Measurements from ENCODE around the gene CRADD. TPM values are rescaled to one million over a fixed set of nuclear protein-coding genes. Genes with fewer than 3 reads are reported as not detected.

Gene CRADD
- total RNA-seq, 1 donor from 2014 or later: 9.8 TPM

DNA sequence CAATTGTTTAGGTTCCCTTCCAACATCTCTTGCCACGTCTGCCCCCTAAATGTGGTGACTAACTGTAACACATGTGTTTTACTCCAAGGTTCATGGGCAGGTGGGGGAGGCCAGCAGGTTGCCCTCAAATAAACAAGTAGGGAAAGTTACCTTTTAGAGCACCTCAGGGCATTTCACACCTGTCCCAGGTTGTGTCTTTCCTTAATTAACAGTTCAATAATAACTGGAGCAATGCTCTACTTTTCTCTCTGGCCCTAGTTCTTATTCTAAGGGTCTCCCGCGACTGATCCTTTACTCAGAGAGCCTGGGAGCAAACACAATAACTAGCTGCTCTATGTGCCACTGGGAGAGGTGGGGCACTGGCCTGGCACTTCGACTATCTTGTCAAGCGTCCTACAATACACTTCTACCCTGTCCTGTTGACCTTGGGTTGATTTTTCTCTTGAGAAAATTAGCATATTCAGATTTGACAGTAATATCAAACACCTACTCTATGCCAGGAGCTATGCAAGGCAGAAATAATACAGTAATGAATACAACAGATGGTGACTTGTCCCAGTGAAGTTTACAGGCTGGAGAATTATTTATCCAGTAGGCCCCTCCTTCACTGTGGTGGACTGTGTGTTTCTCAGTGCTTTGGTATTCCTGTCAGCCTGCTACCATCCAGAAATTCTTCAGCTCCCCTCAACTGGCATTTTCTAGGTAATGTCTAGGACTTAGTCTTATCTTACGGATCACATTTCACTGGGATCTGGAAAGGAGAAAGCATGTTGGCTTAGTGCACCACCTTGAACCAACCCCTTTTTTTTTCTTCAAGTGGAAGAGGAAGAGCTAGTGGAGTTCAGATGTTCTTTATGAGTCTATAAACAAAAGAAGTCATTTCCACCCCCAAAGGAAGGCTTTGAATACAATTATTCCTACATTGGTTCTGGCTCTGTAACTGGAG lies 202.6 kb downstream of the CRADD start:
- Mint-ChIP-seq H3K4me1 (peaks cover 5% of the 10 kb centered on the region), H3K9me3 (peaks cover 6% of the 10 kb centered on the region), H3K36me3 (ENCODE audit: low read depth) (peaks cover 6% of the 10 kb centered on the region), H3K27me3 (ENCODE audit: low read depth) (no peaks in the 10 kb centered on the region), H3K4me3 (no peak overlapping the region), H3K27ac (ENCODE audit: unreplicated experiment) (no peak overlapping the region)
- no peak for TF ChIP-seq CTCF (conservative IDR thresholded peaks at IDR 0.05)
- DNase-seq (ENCODE audit: low read depth, low spot score): no peak

- no peak for DNase-seq (ENCODE audit: low read depth, low spot score)
- no peak overlapping the region for H3K27ac Mint-ChIP-seq (ENCODE audit: unreplicated experiment)
- no peak overlapping the region for H3K4me3 Mint-ChIP-seq
Measured at GRCh38 chr12:93880853-93881522, 203.8 kb downstream of the CRADD start.

DNA sequence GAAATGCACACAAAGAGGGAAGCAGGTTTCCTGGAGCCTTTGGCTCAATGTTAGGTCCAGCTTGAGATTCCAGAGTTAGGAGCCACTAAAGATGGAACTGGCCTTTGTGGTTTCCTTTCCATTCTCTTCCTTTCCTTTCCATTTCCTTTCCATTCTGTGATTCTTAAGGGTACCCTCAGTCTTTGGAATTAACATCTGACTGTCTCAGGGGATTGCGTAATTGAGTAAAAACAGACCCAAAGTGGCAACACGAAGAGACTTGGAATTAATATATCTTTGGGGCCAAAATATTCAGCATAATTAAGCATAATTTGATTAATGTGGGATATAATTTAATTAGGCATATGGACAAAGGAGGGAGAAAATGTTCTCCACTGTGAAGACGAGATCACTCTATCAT lies 205.6 kb downstream of the CRADD start:
- Mint-ChIP-seq H3K9me3 (peaks cover 2% of the 10 kb centered on the region), H3K27ac (ENCODE audit: unreplicated experiment) (no peak overlapping the region), H3K36me3 (ENCODE audit: low read depth) (no peaks in the 10 kb centered on the region), H3K4me3 (no peak overlapping the region), H3K4me1 (peaks cover 5% of the 10 kb centered on the region), H3K27me3 (ENCODE audit: low read depth) (no peaks in the 10 kb centered on the region)
- TF ChIP-seq CTCF (conservative IDR thresholded peaks at IDR 0.05): no peak
- no peak for DNase-seq (ENCODE audit: low read depth, low spot score)

More at GRCh38 chr12:93880853-93881522, 203.8 kb downstream of the CRADD start:
- Mint-ChIP-seq H3K9me3 (no peaks in the 10 kb centered on the region), H3K36me3 (ENCODE audit: low read depth) (no peaks in the 10 kb centered on the region), H3K4me1 (peaks cover 5% of the 10 kb centered on the region), H3K27me3 (ENCODE audit: low read depth) (no peaks in the 10 kb centered on the region)
- no peak for TF ChIP-seq CTCF (conservative IDR thresholded peaks at IDR 0.05)

DNA sequence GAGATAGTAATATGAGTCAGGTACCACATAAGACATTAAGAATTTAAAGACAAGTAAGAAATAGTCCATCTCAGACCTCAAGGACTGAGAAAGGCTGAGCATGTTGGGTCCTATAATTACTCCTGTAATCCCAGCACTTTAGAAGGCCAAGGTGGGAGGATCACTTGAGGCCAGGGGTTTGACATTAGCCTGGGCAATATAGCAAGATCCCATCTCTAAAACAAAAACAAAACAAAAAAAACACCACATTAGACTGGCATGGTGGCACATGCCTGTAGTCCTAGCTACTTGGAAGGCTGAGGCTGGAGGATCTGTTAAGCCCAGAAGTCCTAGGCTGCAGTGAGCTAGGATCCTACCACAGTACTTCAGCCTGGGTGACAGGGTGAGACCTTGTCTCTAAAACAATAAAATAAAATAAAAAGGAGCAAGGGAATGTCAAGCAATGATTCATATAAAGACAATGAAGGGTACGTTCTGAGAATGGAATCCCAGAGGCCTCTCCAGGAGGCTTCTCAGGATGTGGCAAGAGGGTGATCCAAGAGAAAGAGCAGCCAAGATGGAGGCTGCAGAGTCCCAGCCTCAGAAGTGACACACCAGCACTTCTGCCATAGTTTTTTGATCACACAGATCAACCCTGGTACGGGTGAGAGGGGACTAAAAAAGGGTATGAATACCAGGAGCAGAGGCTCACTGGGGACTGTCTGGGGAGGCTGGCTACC lies 206.4 kb downstream of the CRADD start:
- H3K27ac Mint-ChIP-seq (ENCODE audit: unreplicated experiment): no peak overlapping the region

More for the DNA sequence above, 206.4 kb downstream of the CRADD start:
- DNase-seq (ENCODE audit: low read depth, low spot score): no peak
- TF ChIP-seq CTCF (conservative IDR thresholded peaks at IDR 0.05): no peak
- Mint-ChIP-seq H3K4me3 (no peak overlapping the region), H3K4me1 (peaks cover 5% of the 10 kb centered on the region), H3K9me3 (peaks cover 3% of the 10 kb centered on the region), H3K27me3 (ENCODE audit: low read depth) (no peaks in the 10 kb centered on the region), H3K36me3 (ENCODE audit: low read depth) (no peaks in the 10 kb centered on the region)
